Large intestine (tissue), 3 donors: Measurements from ENCODE around the gene NLGN1. TPM values are rescaled to one million over a fixed set of nuclear protein-coding genes. Genes with fewer than 3 reads are reported as not detected.

ENCODE experiments used
- DNase-seq, 2 donors: peaks; one replicate each; pipeline versions ENCODE4 v3.0.0 to v3.0.0-alpha.2; 2013
- H3K27ac ChIP-seq: one replicate; pipeline ENCODE4 v1.5.1; 2013; ENCODE audit warnings: low read length
- H3K27me3 ChIP-seq: 2 replicates; pipeline ENCODE4 v1.6.1; 2013; ENCODE audit warnings: low read length; ENCODE audit not compliant: control insufficient read depth, insufficient read depth
- H3K36me3 ChIP-seq: 2 replicates; pipeline ENCODE4 v1.6.1; 2013; ENCODE audit warnings: low read length; ENCODE audit not compliant: control insufficient read depth, insufficient read depth
- H3K4me1 ChIP-seq: one replicate; pipeline ENCODE4 v1.6.1; 2013; ENCODE audit warnings: low read length; ENCODE audit not compliant: control insufficient read depth, insufficient read depth
- H3K4me3 ChIP-seq: one replicate; pipeline ENCODE4 v1.5.1; 2013; ENCODE audit warnings: low read length
- H3K9me3 ChIP-seq: one replicate; pipeline ENCODE4 v1.6.1; 2013; ENCODE audit warnings: mild to moderate bottlenecking, low read depth, low read length, moderate library complexity; ENCODE audit not compliant: control insufficient read depth
- WGBS: methylation state at CpG from one replicate; pipeline ENCODE4 v1.1.5; 2013; ENCODE audit warnings: low lambda C conversion rate; ENCODE audit not compliant: insufficient coverage; 5-methylcytosine and 5-hydroxymethylcytosine counted together
- polyA plus RNA-seq: library from polyadenylated mRNA; unstranded; fragments of 120-200 nt; gene quantifications from one replicate; pipeline ENCODE4 v1.2.1, GENCODE V29; 2013

Gene NLGN1
- polyA plus RNA-seq, 1 donor, result 3.6 TPM

DNA sequence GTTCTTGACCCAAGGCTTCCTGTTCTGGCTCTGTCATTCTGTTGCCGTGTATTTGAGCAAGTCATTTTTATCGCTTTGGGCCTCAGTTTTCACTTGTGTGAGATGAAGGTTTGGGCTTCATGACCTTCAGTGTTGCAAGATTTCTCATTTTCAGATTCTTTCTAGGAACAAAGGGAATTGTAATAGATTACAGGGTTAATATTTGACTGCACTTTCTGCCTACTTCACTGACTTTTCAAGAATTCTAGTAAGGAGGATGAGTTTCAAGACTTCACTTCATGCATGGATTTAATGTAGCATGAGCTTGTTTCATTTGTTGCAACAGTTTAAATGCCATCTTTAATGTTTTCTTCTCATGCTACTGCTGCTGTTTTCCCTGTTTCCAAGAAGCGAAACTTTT lies 226.5 kb downstream of the NLGN1 start:
- Histone ChIP-seq H3K4me3 (no peak overlapping the region), H3K9me3 (no peaks in the 10 kb centered on the region), H3K27me3 (no peaks in the 10 kb centered on the region), H3K36me3 (no peaks in the 10 kb centered on the region), H3K4me1 (no peaks in the 10 kb centered on the region), H3K27ac (no peak overlapping the region)
- DNase-seq, result no peak
- WGBS, result 100% methylated on average over 1 of the region's 3 CpGs

DNA sequence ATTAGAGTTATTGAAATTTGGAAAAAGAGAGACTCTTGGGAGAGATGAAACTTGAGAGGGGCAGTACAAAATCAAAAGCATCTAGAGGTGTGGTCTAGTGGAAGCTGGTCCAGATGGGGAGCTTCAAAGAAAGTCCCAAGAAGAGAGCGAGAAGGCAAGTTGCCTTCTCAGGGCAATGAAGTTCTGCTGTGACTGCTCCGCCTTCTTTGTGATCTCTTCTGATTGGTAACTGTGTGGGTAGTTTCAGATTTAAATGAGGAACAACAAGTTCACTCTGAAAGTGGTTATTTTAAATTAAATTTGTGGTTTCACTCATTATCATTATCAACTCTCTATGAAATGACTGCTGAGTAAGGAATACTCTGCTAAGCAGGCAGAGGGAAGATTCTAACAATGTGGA lies 233.3 kb downstream of the NLGN1 start:
- WGBS, result no CpG with 5 or more reads among the region's 2 CpGs

GRCh38 chr3:173632945-173633344 lies 235.4 kb downstream of the NLGN1 start:
- no peaks in the 10 kb centered on the region for H3K9me3 ChIP-seq
- H3K4me3 ChIP-seq, result no peak overlapping the region
- no peak overlapping the region for H3K27ac ChIP-seq
- DNase-seq, result no peak
- H3K4me1 ChIP-seq, result no peaks in the 10 kb centered on the region
- no peaks in the 10 kb centered on the region for H3K27me3 ChIP-seq
- H3K36me3 ChIP-seq, result no peaks in the 10 kb centered on the region

More for the DNA sequence above, 233.3 kb downstream of the NLGN1 start:
- Histone ChIP-seq H3K27ac (no peak overlapping the region), H3K4me1 (no peaks in the 10 kb centered on the region), H3K27me3 (no peaks in the 10 kb centered on the region), H3K4me3 (no peak overlapping the region), H3K36me3 (no peaks in the 10 kb centered on the region), H3K9me3 (no peaks in the 10 kb centered on the region)
- no peak for DNase-seq

- Histone ChIP-seq H3K9me3 (no peaks in the 10 kb centered on the region), H3K27ac (no peak overlapping the region), H3K36me3 (no peaks in the 10 kb centered on the region), H3K27me3 (no peaks in the 10 kb centered on the region), H3K4me1 (no peaks in the 10 kb centered on the region), H3K4me3 (no peak overlapping the region)
- WGBS, result 70% methylated on average over 3 of the region's 6 CpGs
- DNase-seq, result no peak
Observed at GRCh38 chr3:173635826-173636225, 238.3 kb downstream of the NLGN1 start.

- no CpG with 5 or more reads among the region's 2 CpGs for WGBS
- Histone ChIP-seq H3K4me1 (no peaks in the 10 kb centered on the region), H3K9me3 (no peaks in the 10 kb centered on the region), H3K4me3 (no peak overlapping the region), H3K36me3 (no peaks in the 10 kb centered on the region), H3K27ac (no peak overlapping the region), H3K27me3 (no peaks in the 10 kb centered on the region)
- no peak for DNase-seq
Observed at GRCh38 chr3:173639098-173639497, 241.6 kb downstream of the NLGN1 start.

DNA sequence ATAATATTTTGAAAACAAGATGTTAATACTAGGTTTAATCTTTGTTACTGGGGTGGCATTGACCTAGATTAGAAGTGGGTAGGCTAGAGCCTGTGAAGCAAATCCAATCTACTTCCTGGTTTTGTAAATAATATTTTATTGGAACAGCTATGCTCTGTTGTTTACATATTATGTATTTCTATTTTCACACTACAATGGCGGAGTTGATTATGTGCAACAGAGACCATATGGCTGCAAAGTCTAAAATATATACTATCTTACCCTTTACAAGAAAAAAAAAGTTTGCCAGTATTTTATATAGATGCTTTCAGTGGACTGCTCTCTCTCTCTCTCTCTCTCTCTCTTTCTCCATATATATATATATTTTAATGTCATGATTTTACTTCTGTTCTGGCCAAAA lies 244.2 kb downstream of the NLGN1 start:
- H3K4me1 ChIP-seq, result no peaks in the 10 kb centered on the region
- H3K9me3 ChIP-seq, result no peaks in the 10 kb centered on the region
- H3K36me3 ChIP-seq, result no peaks in the 10 kb centered on the region
- no peak for DNase-seq
- no peaks in the 10 kb centered on the region for H3K27me3 ChIP-seq
- no CpG with 5 or more reads among the region's 1 CpG for WGBS
- no peak overlapping the region for H3K27ac ChIP-seq
- no peak overlapping the region for H3K4me3 ChIP-seq

DNA sequence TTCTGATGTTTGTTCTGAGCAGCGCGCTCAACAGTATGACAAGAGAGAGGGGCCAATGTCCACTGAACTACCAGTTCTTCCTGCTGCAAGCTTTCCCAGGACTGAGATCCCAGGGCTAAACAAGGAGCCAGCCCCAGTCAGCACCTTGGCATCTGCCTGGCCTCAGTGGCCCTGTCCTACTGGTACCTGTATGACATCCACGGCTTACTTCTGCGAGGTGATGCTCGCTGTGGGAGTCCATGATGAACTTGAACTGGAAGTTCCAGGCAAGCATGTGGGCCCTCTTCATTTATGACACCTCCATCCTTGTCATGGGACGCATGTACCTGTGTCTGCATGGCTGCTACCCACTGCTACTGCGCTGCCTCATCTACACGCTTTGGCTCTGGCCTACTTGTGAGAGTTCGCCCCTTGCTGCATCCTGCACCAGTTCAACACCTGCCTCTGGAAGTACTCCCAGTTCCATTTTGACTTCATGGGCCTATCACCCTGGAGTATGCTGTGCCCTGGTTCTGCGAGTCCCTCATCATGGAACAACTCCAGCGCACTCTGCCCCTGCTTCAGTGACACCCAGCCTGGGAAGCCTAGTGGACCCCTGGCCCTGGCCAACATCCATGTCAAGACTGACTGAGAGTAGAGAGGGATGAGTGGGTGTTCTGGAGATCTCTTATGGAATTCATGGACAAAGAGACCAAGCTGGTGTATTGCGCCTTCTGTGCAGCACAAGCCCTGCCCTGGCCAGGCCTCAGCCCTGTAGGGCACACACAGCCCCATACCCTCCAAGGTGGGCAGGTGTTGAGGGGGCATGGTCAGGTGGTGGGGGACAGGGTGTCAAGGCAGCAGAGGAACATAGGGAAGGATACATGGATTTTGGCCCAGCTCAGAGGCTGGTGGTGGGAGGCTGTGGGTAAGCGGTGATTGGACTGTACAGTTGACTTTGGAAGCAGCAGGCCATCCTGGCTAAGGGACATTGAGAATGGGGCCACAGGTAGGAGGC lies 246.8 kb downstream of the NLGN1 start:
- no peaks in the 10 kb centered on the region for H3K4me1 ChIP-seq
- no peaks in the 10 kb centered on the region for H3K9me3 ChIP-seq
- no peak overlapping the region for H3K4me3 ChIP-seq
- no CpG with 5 or more reads among the region's 13 CpGs for WGBS
- H3K36me3 ChIP-seq, result no peaks in the 10 kb centered on the region
- no peak overlapping the region for H3K27ac ChIP-seq
- no peaks in the 10 kb centered on the region for H3K27me3 ChIP-seq
- DNase-seq, result no peak

DNA sequence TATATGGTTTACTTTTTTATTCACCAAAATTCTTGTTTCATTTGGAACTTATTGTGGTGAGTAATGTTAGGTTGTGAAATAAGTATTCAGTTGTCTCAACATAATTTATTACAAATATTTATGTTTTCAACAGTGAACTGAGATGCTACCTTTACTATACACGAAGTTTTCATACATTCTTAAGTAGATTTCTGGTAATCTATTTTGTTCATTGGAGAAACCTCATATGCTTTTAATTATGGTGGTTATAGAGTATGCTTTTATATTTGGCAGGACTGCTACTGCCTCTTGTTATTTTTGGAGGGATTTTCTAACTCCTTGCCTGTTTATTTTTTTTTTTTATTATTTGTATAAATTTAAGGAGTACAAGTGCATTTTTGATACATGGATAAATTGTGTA lies 253.1 kb downstream of the NLGN1 start:
- H3K27me3 ChIP-seq, result no peaks in the 10 kb centered on the region
- DNase-seq, result no peak
- WGBS, result 71% methylated on average over 1 of the region's 1 CpG

DNA sequence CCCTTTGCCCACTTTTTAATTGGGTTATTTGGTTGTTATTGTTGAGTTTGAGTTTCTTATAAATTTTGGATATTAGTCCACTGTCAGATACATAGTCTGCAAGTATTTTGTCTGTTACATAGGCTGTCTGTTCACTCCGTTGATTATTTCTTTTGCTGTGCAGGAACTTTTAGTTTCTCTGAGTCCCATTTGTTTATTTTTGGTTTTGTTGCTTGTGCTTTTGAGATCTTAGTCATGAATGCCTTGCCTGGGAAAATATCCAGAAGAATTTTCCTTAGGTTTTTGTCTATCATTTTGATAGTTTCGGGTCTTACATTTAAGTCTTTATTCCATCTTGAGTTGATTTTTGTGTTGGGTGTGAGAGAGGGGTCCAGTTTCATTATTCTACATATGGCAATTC lies 254.5 kb downstream of the NLGN1 start:
- no peaks in the 10 kb centered on the region for H3K27me3 ChIP-seq
- no peaks in the 10 kb centered on the region for H3K36me3 ChIP-seq
- 100% methylated on average over 2 of the region's 2 CpGs for WGBS
- DNase-seq, result no peak
- H3K9me3 ChIP-seq, result no peaks in the 10 kb centered on the region
- H3K4me3 ChIP-seq, result no peak overlapping the region
- H3K4me1 ChIP-seq, result no peaks in the 10 kb centered on the region
- no peak overlapping the region for H3K27ac ChIP-seq

More for the DNA sequence above, 253.1 kb downstream of the NLGN1 start:
- Histone ChIP-seq H3K36me3 (no peaks in the 10 kb centered on the region), H3K9me3 (no peaks in the 10 kb centered on the region), H3K4me3 (no peak overlapping the region), H3K4me1 (no peaks in the 10 kb centered on the region), H3K27ac (no peak overlapping the region)

GRCh38 chr3:173653781-173654180 lies 256.2 kb downstream of the NLGN1 start:
- DNase-seq, result no peak

DNA sequence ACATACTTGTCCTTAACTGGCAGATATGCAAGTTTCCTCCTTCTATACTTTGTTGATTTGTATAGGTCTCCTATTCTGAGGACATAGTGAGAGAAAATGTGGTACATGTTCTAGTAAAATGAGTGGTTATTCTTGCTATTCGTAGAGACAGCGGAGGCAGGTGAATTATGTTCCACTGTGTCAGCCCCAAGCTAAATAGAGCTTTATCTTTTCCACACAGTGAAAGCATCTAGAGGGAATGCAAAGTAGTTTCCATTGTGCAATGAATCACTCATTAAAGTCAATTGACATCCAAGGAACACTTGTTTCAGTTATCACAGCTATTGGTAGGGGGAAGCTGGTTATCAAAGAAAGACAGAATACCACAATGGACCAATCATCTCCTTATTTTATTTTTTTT lies 262.4 kb downstream of the NLGN1 start:
- Histone ChIP-seq H3K4me3 (no peak overlapping the region), H3K27ac (no peak overlapping the region), H3K9me3 (no peaks in the 10 kb centered on the region), H3K36me3 (no peaks in the 10 kb centered on the region), H3K27me3 (no peaks in the 10 kb centered on the region), H3K4me1 (no peaks in the 10 kb centered on the region)
- DNase-seq, result no peak
- WGBS, result no CpG with 5 or more reads among the region's 2 CpGs

More at GRCh38 chr3:173653781-173654180, 256.2 kb downstream of the NLGN1 start:
- no peaks in the 10 kb centered on the region for H3K36me3 ChIP-seq
- no peak overlapping the region for H3K4me3 ChIP-seq
- H3K27me3 ChIP-seq, result no peaks in the 10 kb centered on the region
- no peaks in the 10 kb centered on the region for H3K4me1 ChIP-seq
- no peaks in the 10 kb centered on the region for H3K9me3 ChIP-seq
- no peak overlapping the region for H3K27ac ChIP-seq
- no CpG with 5 or more reads among the region's 1 CpG for WGBS
